Endothelial cell (in vitro differentiated cells): ENCODE measurements around the gene XYLT2. TPM values are rescaled to one million over a fixed set of nuclear protein-coding genes. Genes with fewer than 3 reads are reported as not detected.

ENCODE experiments used
- DNase-seq: peaks from one replicate; pipeline ENCODE4 v3.0.0; 2021; ENCODE audit warnings: low spot score
- H3K27ac Mint-ChIP-seq: one replicate; pipeline ENCODE4 v1.8.0; 2021; ENCODE audit warnings: mixed read lengths, inconsistent platforms; ENCODE audit not compliant: unreplicated experiment
- H3K27me3 Mint-ChIP-seq: one replicate; pipeline ENCODE4 v1.8.0; 2021; ENCODE audit warnings: mild to moderate bottlenecking, moderate library complexity, mixed read lengths, inconsistent platforms; ENCODE audit not compliant: unreplicated experiment
- H3K36me3 Mint-ChIP-seq: one replicate; pipeline ENCODE4 v1.8.0; 2021; ENCODE audit warnings: mild to moderate bottlenecking, low read depth, mixed read lengths, inconsistent platforms; ENCODE audit not compliant: unreplicated experiment
- H3K4me1 Mint-ChIP-seq: one replicate; pipeline ENCODE4 v1.8.0; 2021; ENCODE audit warnings: mild to moderate bottlenecking, mixed read lengths, inconsistent platforms; ENCODE audit not compliant: unreplicated experiment
- H3K4me3 Mint-ChIP-seq: one replicate; pipeline ENCODE4 v1.8.0; 2021; ENCODE audit warnings: mild to moderate bottlenecking, mixed read lengths, inconsistent platforms; ENCODE audit not compliant: unreplicated experiment
- H3K9me3 Mint-ChIP-seq: one replicate; pipeline ENCODE4 v1.8.0; 2021; ENCODE audit warnings: mixed read lengths, inconsistent platforms; ENCODE audit not compliant: unreplicated experiment
- CTCF ChIP-seq: fragments of 200-600 bp; sonication (generic); IDR thresholded peaks from one replicate; pipeline ENCODE4 v1.5.0; 2021; ENCODE audit warnings: antibody characterized with exemption; ENCODE audit not compliant: unreplicated experiment
- total RNA-seq: library from RNA; stranded (reverse); fragmentation: NEBNext Ultra II Directional; extraction: Animal tissue kit (Norgen Biotek cat#: 25700); gene quantifications from one replicate; pipeline ENCODE4 v1.2.1, GENCODE V29; 2021; ENCODE audit not compliant: unreplicated experiment

XYLT2 gene
- total RNA-seq, 1 donor from 2014 or later = 23.1 TPM

GRCh38 chr17:50352693-50353599 lies 7.0 kb downstream of the XYLT2 start:
- peak overlapping the region; percentile 61 for H3K27ac Mint-ChIP-seq
- no peak for TF ChIP-seq CTCF
- H3K4me3 Mint-ChIP-seq = peak overlapping the region; percentile 53
- peaks cover 15% of the 10 kb centered on the region for H3K27me3 Mint-ChIP-seq
- no peak for DNase-seq
- H3K9me3 Mint-ChIP-seq = no peaks in the 10 kb centered on the region
- H3K4me1 Mint-ChIP-seq = peaks cover 16% of the 10 kb centered on the region
- H3K36me3 Mint-ChIP-seq = peaks cover 17% of the 10 kb centered on the region

GRCh38 chr17:50353600-50354195 lies 7.8 kb downstream of the XYLT2 start:
- Mint-ChIP-seq H3K36me3 (peaks cover 15% of the 10 kb centered on the region), H3K4me1 (peaks cover 9% of the 10 kb centered on the region), H3K9me3 (no peaks in the 10 kb centered on the region), H3K27me3 (peaks cover 10% of the 10 kb centered on the region), H3K27ac (no peak overlapping the region), H3K4me3 (peak overlapping the region; percentile 53)
- no peak for DNase-seq
- no peak for TF ChIP-seq CTCF

- TF ChIP-seq CTCF = no peak
- Mint-ChIP-seq H3K36me3 (peaks cover 19% of the 10 kb centered on the region), H3K9me3 (no peaks in the 10 kb centered on the region), H3K4me1 (peaks cover 8% of the 10 kb centered on the region), H3K4me3 (no peak overlapping the region), H3K27ac (no peak overlapping the region), H3K27me3 (peaks cover 10% of the 10 kb centered on the region)
- no peak for DNase-seq
These were observed 8.3 kb downstream of the XYLT2 start for GRCh38 chr17:50354198-50354597.

- Mint-ChIP-seq H3K4me3 (no peak overlapping the region), H3K27me3 (peaks cover 10% of the 10 kb centered on the region), H3K4me1 (peaks cover 9% of the 10 kb centered on the region), H3K9me3 (no peaks in the 10 kb centered on the region), H3K27ac (no peak overlapping the region), H3K36me3 (peaks cover 20% of the 10 kb centered on the region)
- no peak for TF ChIP-seq CTCF
- no peak for DNase-seq
These were observed 8.8 kb downstream of the XYLT2 start for GRCh38 chr17:50354776-50355175.

- peaks cover 20% of the 10 kb centered on the region for H3K36me3 Mint-ChIP-seq
- H3K27ac Mint-ChIP-seq = no peak overlapping the region
- H3K4me1 Mint-ChIP-seq = peaks cover 9% of the 10 kb centered on the region
- H3K27me3 Mint-ChIP-seq = peaks cover 10% of the 10 kb centered on the region
- no peak for TF ChIP-seq CTCF
- H3K9me3 Mint-ChIP-seq = no peaks in the 10 kb centered on the region
- no peak for DNase-seq
- no peak overlapping the region for H3K4me3 Mint-ChIP-seq
These were observed 9.4 kb downstream of the XYLT2 start for GRCh38 chr17:50355336-50355700.
